Measurements from ENCODE around the gene GALT. TPM values are rescaled to one million over a fixed set of nuclear protein-coding genes. Genes with fewer than 3 reads are reported as not detected.

The GALT gene
- total RNA-seq, 1 donor from 2014 or later, result 73.4 TPM

DNA sequence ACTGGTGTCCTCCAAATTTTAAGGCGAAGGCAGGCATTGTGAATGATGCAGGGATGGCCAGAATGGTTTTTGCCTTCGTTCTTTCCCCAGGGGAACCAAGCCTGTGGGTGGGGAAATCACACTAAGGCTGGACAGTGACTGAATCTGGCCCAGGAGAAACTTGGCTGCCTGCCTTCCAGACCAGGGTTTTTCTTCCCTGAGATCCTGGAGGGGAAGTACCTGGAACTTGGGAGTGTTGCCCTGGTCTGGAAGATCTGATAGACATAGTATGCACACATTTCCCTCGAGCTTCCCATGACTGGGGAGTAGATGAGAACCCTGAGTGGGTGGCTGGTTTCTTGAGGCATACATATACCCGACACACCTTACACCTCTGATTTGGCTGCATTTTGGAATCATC is 4.8 kb downstream of the GALT start:
- no peak for DNase-seq
- intact Hi-C loops (cut with micrococcal nuclease), result no loop called here
- Mint-ChIP-seq H3K9me3 (no peaks in the 10 kb centered on the region), H3K4me3 (no peak overlapping the region), H3K4me1 (peaks cover 36% of the 10 kb centered on the region), H3K27me3 (no peaks in the 10 kb centered on the region), H3K36me3 (ENCODE audit: low read depth) (peaks cover 34% of the 10 kb centered on the region), H3K27ac (no peak overlapping the region)

DNA sequence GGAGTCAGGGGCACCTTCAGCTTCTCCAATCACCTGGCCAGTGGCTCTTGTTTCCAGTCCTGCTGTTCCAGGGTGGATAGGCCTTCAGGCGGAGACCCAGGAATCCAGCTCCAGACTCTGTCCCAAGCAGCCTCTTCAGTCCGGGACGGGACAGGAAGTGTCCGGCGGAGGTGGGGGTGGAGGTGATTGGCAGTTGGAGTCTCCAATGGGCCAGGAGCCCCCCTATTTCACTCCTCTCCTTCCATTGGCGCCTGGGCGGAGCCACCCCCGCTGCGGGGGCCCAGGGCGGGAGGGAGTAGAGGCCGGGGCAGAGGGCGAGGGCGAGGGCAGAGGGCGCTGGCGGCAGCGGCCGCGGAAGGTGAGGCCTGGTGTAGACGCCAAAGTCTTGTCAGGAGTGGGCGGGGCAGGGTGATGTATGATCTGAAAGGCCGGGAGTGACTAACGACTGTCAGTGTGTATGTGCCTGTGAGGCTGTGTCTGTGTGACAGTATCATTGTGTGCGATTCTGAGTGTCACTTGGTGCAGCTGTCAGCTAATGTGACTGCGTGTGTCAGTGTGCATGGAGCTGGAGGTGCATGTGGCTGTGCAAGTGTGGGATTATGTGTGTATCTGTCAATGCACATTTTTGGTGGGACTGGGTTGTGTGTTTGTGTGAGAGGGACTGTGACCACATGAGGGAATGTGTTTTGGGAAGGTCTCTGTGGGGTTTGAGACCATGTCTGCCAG is 5.6 kb downstream of the GALT start, which contains the start of gene IL11RA:
Gene IL11RA (plus strand): TSS at position 310 of the 726 bp plus-strand sequence. CDS start 3,033 bp downstream, outside the sequence.
- intact Hi-C loops (cut with micrococcal nuclease), result no loop called here
- DNase-seq, result peak; percentile 69
- Mint-ChIP-seq H3K27me3 (no peaks in the 10 kb centered on the region), H3K36me3 (ENCODE audit: low read depth) (peaks cover 34% of the 10 kb centered on the region), H3K27ac (peak within 1 kb of the TSS; percentile 70), H3K4me3 (peak within 1 kb of the TSS; percentile 3), H3K4me1 (peaks cover 34% of the 10 kb centered on the region), H3K9me3 (no peaks in the 10 kb centered on the region)

DNA sequence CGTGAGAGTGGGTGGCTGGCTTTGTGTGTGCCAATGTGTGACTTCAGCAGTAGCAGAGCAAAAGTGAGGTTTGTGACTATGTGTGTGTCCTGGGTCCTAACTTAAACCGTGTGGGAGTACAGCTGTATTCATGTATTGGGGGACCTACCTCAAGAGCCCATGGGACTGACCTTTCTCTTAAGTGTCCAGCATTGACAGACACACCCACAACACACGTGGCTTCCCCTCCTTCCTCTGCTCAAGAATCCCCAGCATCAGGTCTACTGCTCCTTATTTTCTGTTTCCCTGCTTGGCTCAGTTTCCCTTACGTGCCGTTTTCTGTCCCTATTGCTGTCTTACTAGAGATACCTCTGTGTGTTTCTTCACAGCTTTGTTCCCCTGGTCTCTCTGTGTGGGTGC is 6.1 kb downstream of the GALT start:
- Mint-ChIP-seq H3K36me3 (ENCODE audit: low read depth) (peaks cover 29% of the 10 kb centered on the region), H3K9me3 (no peaks in the 10 kb centered on the region), H3K4me1 (peaks cover 30% of the 10 kb centered on the region), H3K27ac (peak overlapping the region; percentile 70), H3K27me3 (no peaks in the 10 kb centered on the region), H3K4me3 (peak overlapping the region; percentile 3)
- no peak for DNase-seq
- intact Hi-C loops (cut with micrococcal nuclease), result no loop called here

DNA sequence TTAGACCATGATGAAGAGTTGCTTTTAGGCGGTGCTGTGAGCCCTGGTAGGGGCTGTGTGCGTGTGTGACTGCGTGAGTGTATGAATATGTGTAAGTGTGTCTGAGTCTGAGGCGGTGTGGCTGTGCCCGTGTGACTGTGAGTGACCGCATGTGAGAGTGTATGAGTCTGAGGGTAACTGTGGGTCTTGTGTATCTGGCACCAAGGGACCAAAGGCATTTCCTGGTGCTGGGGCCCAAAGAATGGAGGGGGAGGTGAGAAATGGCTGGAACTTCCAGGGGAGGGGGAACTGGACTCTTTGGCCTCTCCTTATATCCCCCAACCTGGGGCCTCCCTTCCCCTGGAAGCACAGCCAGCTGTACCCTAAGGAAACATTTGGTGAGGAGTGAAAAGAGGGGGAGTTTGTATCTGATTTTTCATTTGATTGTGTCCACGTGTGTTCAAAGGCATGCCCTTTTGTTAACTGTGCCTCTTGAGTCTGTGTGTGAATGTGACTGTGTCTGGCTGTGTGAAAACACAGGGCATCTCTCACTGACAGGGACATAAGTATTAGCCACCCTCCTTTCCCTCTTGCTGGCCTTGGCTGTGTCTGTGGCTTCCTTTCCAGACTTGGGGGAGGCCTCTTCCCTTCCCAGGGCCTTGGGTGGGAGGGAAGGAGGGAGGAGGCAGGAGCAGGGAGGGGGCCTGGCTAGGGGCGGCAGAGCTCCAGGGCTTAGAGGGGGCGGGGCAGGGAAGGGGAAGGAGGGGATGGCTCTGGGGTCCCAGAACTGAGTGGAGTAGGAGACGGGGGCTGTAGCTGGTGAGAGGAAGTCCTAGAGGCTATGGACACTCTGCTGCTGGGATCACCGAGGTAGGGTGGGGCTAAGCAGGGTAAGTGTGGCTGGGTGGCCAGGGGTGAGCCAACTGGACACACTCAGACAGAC is 6.9 kb downstream of the GALT start:
- DNase-seq, result no peak
- H3K9me3 Mint-ChIP-seq, result no peaks in the 10 kb centered on the region
- peak overlapping the region; percentile 3 for H3K27ac Mint-ChIP-seq
- H3K4me3 Mint-ChIP-seq, result no peak overlapping the region
- peaks cover 22% of the 10 kb centered on the region for H3K36me3 Mint-ChIP-seq (ENCODE audit: low read depth)
- intact Hi-C loops (cut with micrococcal nuclease), result no loop called here
- no peaks in the 10 kb centered on the region for H3K27me3 Mint-ChIP-seq
- H3K4me1 Mint-ChIP-seq, result peaks cover 21% of the 10 kb centered on the region

DNA sequence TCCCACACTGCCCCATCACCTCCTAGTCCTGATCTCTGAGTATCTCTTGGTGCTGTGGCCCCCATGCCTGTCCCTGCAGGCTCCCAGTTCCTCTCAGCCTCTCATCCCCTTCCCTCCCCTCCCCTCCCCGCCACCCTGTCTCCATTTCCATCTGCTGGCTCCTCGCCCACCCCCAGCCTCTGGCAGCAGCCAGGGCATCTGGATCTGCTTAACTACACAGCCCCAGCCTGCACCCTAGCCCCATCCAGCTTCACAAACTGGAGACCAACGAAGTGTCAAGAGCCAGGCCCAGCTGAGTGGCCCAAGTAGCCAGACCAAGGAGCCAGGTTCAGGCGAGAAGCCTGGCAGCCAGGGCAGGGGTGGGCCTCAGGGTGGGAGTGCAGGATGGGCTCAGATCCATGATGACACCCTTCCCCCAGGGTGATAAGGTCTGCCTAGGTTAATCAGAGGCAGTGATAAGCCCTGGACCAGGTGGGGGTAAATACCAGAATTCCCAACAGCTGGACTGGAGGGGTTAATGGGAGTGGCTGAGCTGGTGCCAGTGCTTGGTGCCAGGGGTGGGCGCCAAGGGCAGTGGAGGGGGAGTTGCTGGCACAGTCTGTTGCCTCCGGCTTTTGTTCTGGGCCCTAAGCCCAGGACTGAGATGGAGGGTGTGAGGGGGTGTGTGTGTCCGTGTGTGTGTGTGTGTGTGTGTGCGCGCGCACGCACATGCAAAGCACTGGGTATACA is 8.0 kb downstream of the GALT start:
- no peak for DNase-seq
- Mint-ChIP-seq H3K27me3 (no peaks in the 10 kb centered on the region), H3K36me3 (ENCODE audit: low read depth) (peaks cover 12% of the 10 kb centered on the region), H3K4me3 (no peak overlapping the region), H3K4me1 (peaks cover 15% of the 10 kb centered on the region), H3K27ac (no peak overlapping the region), H3K9me3 (no peaks in the 10 kb centered on the region)
- intact Hi-C loops (cut with micrococcal nuclease), result no loop called here

DNA sequence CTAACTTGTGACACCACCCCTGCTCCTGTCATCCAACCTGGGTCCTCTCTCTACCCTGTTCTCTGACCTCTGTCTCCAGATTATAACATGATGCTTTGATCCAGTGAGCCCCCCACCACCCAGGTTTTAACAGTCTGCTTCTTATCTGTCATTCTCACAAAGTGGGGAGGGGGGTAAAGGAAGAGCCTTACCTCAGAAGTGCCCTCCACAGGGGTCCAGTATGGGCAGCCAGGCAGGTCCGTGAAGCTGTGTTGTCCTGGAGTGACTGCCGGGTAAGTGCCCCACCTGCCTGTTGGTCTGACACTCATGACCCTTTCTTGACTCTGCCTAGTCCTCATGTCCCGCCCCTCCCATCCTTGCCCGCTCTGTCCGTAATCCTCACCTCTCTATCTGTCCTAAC is 8.9 kb downstream of the GALT start:
- DNase-seq, result no peak
- Mint-ChIP-seq H3K36me3 (ENCODE audit: low read depth) (peaks cover 10% of the 10 kb centered on the region), H3K4me3 (no peak overlapping the region), H3K27me3 (no peaks in the 10 kb centered on the region), H3K9me3 (no peaks in the 10 kb centered on the region), H3K27ac (no peak overlapping the region), H3K4me1 (peaks cover 15% of the 10 kb centered on the region)
- intact Hi-C loops (cut with micrococcal nuclease), result no loop called here

DNA sequence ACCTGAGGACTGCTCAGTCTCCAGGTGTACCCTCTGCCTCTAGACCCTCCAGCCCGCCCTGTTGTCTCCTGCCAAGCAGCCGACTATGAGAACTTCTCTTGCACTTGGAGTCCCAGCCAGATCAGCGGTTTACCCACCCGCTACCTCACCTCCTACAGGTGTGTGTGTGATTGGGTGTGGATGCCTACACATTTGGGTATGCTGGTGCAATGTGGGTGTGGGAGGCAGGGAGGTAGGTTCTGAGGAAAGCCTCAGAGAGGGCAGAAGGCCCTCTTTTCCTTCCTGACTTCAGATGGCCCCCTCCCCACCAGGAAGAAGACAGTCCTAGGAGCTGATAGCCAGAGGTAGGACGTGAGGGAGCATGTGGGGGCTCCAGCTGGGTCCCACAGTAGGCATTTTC is 10.5 kb downstream of the GALT start:
- no peak overlapping the region for H3K27ac Mint-ChIP-seq
- H3K4me3 Mint-ChIP-seq, result no peak overlapping the region
- H3K36me3 Mint-ChIP-seq (ENCODE audit: low read depth), result peaks cover 13% of the 10 kb centered on the region
- intact Hi-C loops (cut with micrococcal nuclease), result no loop called here
- no peaks in the 10 kb centered on the region for H3K9me3 Mint-ChIP-seq
- peak; percentile 52 for DNase-seq
- no peaks in the 10 kb centered on the region for H3K27me3 Mint-ChIP-seq
- H3K4me1 Mint-ChIP-seq, result peaks cover 20% of the 10 kb centered on the region

DNA sequence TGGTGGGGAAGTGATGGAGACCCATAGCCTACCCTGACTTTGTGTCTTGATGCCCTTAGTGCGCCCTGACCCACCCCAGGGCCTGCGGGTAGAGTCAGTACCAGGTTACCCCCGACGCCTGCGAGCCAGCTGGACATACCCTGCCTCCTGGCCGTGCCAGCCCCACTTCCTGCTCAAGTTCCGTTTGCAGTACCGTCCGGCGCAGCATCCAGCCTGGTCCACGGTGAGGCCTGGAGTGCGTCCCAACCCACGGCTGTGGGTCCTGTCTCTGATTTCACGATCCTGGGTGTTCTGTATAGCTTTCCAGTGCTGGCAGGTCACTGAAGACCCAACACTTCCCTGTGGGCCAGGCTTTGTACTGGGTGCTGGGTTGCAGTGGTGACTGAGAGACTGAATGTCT is 12.0 kb downstream of the GALT start:
- DNase-seq, result no peak
- intact Hi-C loops (cut with micrococcal nuclease), result no loop called here
- H3K36me3 Mint-ChIP-seq (ENCODE audit: low read depth), result peaks cover 13% of the 10 kb centered on the region
- no peaks in the 10 kb centered on the region for H3K27me3 Mint-ChIP-seq
- H3K4me3 Mint-ChIP-seq, result no peak overlapping the region
- no peak overlapping the region for H3K27ac Mint-ChIP-seq
- H3K4me1 Mint-ChIP-seq, result peaks cover 22% of the 10 kb centered on the region
- H3K9me3 Mint-ChIP-seq, result no peaks in the 10 kb centered on the region

DNA sequence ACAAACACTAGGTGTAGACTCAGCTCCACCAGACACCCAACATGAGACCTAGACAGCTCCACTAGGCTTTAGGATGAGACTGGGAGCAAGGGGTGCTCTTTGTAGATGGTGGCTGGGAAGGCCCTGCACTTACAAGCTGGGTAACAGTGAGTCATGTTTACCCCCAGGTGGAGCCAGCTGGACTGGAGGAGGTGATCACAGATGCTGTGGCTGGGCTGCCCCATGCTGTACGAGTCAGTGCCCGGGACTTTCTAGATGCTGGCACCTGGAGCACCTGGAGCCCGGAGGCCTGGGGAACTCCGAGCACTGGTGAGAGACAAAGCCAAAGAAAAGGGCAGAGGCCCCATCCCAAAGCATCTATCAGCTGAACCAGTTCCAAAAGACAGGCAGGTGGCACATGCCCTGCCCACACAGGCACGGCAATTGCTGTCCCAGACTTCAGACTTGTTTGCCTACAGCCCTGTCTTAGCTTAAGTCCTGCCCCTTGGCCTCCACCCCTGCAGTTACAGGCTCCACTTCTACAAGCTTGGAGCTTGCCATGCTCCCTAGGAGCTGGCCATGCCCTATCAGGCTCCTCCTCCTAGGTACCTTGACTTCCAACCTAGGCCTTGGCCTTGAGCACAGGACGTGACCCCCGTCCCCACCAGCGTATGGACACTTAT is 13.2 kb downstream of the GALT start:
- intact Hi-C loops (cut with micrococcal nuclease), result no loop called here
- Mint-ChIP-seq H3K4me1 (peaks cover 34% of the 10 kb centered on the region), H3K36me3 (ENCODE audit: low read depth) (peaks cover 16% of the 10 kb centered on the region), H3K4me3 (no peak overlapping the region), H3K27ac (no peak overlapping the region), H3K9me3 (no peaks in the 10 kb centered on the region), H3K27me3 (no peaks in the 10 kb centered on the region)
- DNase-seq, result peak; percentile 54

DNA sequence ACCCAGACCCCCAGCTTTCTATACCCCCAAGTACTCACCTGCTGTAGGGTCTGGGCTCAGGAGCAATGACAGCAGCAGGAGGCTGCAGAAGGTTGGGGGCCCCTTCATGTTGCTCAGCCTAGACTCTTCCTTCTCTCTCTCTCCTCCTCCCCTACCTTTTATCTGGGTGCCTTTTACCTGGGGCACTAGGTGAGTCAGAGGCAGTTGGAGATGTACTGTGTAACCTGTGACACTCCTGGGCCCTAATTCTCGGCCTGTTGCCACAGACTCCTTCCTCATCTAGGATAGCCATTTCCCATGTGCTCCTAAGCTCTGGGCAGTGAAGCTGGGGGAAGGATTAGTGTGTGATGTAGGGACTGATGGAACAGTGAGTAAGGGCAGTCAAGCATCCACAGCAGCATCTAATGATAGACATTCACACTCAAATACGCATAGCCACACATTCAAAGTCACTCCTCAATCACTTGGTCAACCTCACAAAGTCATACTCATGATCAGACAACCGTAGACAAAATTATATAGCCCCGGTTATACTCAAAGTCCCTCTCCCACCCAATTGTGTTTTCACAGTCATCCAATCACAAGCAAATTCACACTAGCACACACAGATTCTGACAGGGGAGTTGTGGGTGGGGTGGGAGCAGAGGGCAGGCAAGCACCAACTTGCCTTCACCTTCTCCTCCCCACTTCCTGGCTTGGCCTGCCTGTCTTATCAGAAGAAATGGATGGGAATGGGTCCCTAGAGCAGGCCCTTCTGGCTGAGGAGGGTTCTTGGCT is 16.2 kb downstream of the GALT start, which contains the start of gene CCL27:
Gene CCL27 (minus strand): TSS at position 132 of the 777 bp plus-strand sequence. CDS start 24 bp downstream, at position 108.
- Mint-ChIP-seq H3K27me3 (no peaks in the 10 kb centered on the region), H3K36me3 (ENCODE audit: low read depth) (peaks cover 19% of the 10 kb centered on the region), H3K4me1 (peaks cover 47% of the 10 kb centered on the region), H3K9me3 (no peaks in the 10 kb centered on the region), H3K27ac (peak within 1 kb of the TSS; percentile 88), H3K4me3 (peak within 1 kb of the TSS; percentile 61)
- intact Hi-C loops (cut with micrococcal nuclease), result no loop called here
- no peak for DNase-seq

DNA sequence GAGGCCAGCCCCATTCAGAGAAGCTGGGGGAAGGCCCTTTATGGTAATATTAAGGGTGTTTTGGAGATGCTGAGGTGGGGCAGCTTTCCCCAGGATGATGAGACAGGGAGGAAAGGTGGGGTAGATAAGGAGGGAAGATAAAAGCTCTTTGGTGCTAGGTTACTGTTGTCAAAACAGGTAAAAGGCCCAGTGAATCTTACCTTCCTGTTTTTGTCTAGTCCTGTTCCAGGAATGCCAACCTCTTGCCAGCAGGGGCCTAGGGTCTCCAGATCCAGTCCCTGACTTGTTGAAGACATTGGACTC is 16.8 kb downstream of the GALT start:
- peak overlapping the region; percentile 61 for H3K4me3 Mint-ChIP-seq
- H3K27ac Mint-ChIP-seq, result peak overlapping the region; percentile 88
- H3K4me1 Mint-ChIP-seq, result peaks cover 47% of the 10 kb centered on the region
- no peaks in the 10 kb centered on the region for H3K27me3 Mint-ChIP-seq
- DNase-seq, result peak; percentile 76
- H3K9me3 Mint-ChIP-seq, result no peaks in the 10 kb centered on the region
- intact Hi-C loops (cut with micrococcal nuclease), result no loop called here
- peaks cover 22% of the 10 kb centered on the region for H3K36me3 Mint-ChIP-seq (ENCODE audit: low read depth)

DNA sequence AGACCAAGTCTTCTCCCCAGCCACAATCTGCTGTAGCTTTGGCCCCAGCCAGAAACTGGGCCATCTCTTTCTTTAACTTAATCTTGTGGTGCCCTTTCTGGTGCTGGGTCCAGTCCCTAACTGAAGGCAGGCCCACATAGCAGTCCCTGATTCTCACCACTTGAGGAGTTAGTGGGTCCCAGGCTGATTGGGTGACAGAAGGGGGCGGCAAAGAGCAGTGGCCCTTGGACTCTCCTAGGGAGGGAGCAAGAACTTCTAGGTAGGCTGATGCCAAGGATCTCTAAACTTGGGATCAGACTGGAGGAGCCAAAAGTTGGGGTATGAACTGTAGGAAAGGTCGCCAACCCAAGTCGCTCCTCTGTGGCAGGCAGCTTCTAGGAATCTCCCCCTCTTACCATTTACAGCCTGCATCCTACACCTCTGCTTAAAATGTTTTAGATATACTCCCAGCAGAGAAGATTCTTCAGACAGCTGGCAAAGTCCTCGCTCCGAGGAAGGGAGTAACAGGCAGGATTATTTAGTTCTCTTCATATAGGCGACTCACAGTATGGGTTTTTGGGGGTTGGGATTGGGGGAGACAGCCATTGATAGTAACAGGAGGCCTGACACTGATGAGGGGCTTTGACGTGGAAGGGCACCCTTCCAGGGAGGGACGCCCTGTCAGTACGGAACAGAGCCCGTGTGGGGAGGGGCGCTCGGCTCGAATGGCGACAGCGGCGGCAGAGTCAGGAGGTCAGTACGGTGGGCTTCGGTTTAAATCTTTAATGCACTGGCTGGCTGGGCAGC is 18.0 kb downstream of the GALT start:
- peak; percentile 92 for DNase-seq
- intact Hi-C loops (cut with micrococcal nuclease), result loop anchor here (1.0 to 2.0 kb wide), 4 partner anchors 18 to 52 kb away; partner anchors contain the start of genes GALT, RPP25L and SIGMAR1
- Mint-ChIP-seq H3K27ac (peak overlapping the region; percentile 85), H3K9me3 (no peaks in the 10 kb centered on the region), H3K36me3 (ENCODE audit: low read depth) (peaks cover 25% of the 10 kb centered on the region), H3K4me3 (peak overlapping the region; percentile 91), H3K4me1 (peaks cover 47% of the 10 kb centered on the region), H3K27me3 (no peaks in the 10 kb centered on the region)

Data from activated CD4-positive, alpha-beta T cell treated with anti-CD3 and anti-CD28 coated beads, Interleukin-2, amount 10 ng/mL, durations not matched to agents 24 days and 14 days (primary cell).